OCI-LY1 (cell line): ENCODE measurements around the gene STK11.

Experiments used
- H2AFZ ChIP-seq: fragments of 200-600 bp; sonication (generic), shearing (Covaris generic); 2 replicates; pipeline ENCODE4 v1.6.0; 2014; ENCODE audit warnings: antibody characterized with exemption, mild to moderate bottlenecking, low read length
- H3F3A ChIP-seq: fragments of 200-600 bp; sonication (generic), shearing (Covaris generic); 2 replicates; pipeline ENCODE4 v1.6.0; 2014; ENCODE audit warnings: mild to moderate bottlenecking, antibody characterized with exemption, low read length, moderate library complexity; ENCODE audit not compliant: insufficient read depth
- H3K27ac ChIP-seq: fragments of 200-600 bp; sonication (generic); 2 replicates; pipeline ENCODE4 v1.5.1; 2014; ENCODE audit warnings: low read length, mixed run types, mild to moderate bottlenecking, low read depth; ENCODE audit not compliant: poor library complexity, severe bottlenecking
- H3K27me3 ChIP-seq: fragments of 200-600 bp; sonication (generic); 2 replicates; pipeline ENCODE4 v1.6.0; 2014; ENCODE audit warnings: antibody characterized with exemption, mild to moderate bottlenecking, low read length, moderate library complexity; ENCODE audit not compliant: insufficient read depth
- H3K36me3 ChIP-seq: fragments of 200-600 bp; sonication (generic); 2 replicates; pipeline ENCODE4 v1.6.1; 2014; ENCODE audit warnings: mild to moderate bottlenecking, antibody characterized with exemption, low read length, moderate library complexity, mixed read lengths; ENCODE audit not compliant: insufficient read depth
- H3K4me1 ChIP-seq: fragments of 200-600 bp; sonication (generic); 2 replicates; pipeline ENCODE4 v1.5.1; 2014; ENCODE audit warnings: mild to moderate bottlenecking, low read length, moderate library complexity; ENCODE audit not compliant: insufficient read depth, severe bottlenecking
- H3K4me2 ChIP-seq: fragments of 200-600 bp; sonication (generic), shearing (Covaris generic); 2 replicates; pipeline ENCODE4 v1.6.1; 2014; ENCODE audit warnings: low read length
- H3K4me3 ChIP-seq: fragments of 200-600 bp; sonication (generic); 2 replicates; pipeline ENCODE4 v1.5.1; 2014; ENCODE audit warnings: low read length, low read depth, mild to moderate bottlenecking, mixed read lengths; ENCODE audit not compliant: poor library complexity, severe bottlenecking
- H3K79me2 ChIP-seq: fragments of 200-600 bp; shearing (Covaris generic); 2 replicates; pipeline ENCODE4 v1.6.1; 2016; ENCODE audit warnings: mixed run types, low read length, mixed read lengths; ENCODE audit not compliant: insufficient read depth
- H3K9ac ChIP-seq: fragments of 200-600 bp; sonication (generic), shearing (Covaris generic); 2 replicates; pipeline ENCODE4 v1.6.1; 2014; ENCODE audit warnings: mild to moderate bottlenecking, low read length, mixed read lengths
- H3K9me2 ChIP-seq: fragments of 200-600 bp; sonication (generic), shearing (Covaris generic); 2 replicates; pipeline ENCODE4 v1.6.1; 2014; ENCODE audit warnings: low read depth, mild to moderate bottlenecking, low read length, mixed read lengths
- H3K9me3 ChIP-seq: fragments of 200-600 bp; shearing (Covaris generic); 2 replicates; pipeline ENCODE4 v1.6.1; 2014; ENCODE audit warnings: low read length, mixed read lengths
- H4K20me1 ChIP-seq: fragments of 200-600 bp; sonication (generic), shearing (Covaris generic); 2 replicates; pipeline ENCODE4 v1.6.0; 2016; ENCODE audit warnings: mild to moderate bottlenecking, low read length; ENCODE audit not compliant: insufficient read depth
- CTCF ChIP-seq: fragments of 200-600 bp; sonication (generic), shearing (Covaris generic); IDR thresholded peaks from 2 replicates; pipeline ENCODE4 v1.5.1; 2017; ENCODE audit warnings: mild to moderate bottlenecking, antibody characterized with exemption, low read length, moderate library complexity, mixed read lengths
- EZH2 ChIP-seq: fragments of 200-600 bp; sonication (generic), shearing (Covaris generic); IDR thresholded peaks from 2 replicates; pipeline ENCODE4 v1.8.0; 2017; ENCODE audit warnings: borderline replicate concordance, mixed run types, mild to moderate bottlenecking, antibody characterized with exemption, low read length, moderate library complexity, mixed read lengths

STK11 gene

GRCh38 chr19:1224047-1224825, 18.7 kb downstream of the STK11 start:
- Histone ChIP-seq H3K36me3 (peaks cover 48% of the 10 kb centered on the region), H3K9me2 (no peaks in the 10 kb centered on the region), H3K4me1 (peaks cover 14% of the 10 kb centered on the region), H3K4me2 (no peak overlapping the region), H2AFZ (no peak overlapping the region), H3K27ac (no peak overlapping the region), H3K9me3 (no peaks in the 10 kb centered on the region), H4K20me1 (no peaks in the 10 kb centered on the region), H3K27me3 (no peaks in the 10 kb centered on the region), H3K4me3 (no peak overlapping the region), H3F3A (no peaks in the 10 kb centered on the region), H3K9ac (no peak overlapping the region), H3K79me2 (no peaks in the 10 kb centered on the region)
- TF ChIP-seq CTCF (no peak), EZH2 (no peak)

- no peaks in the 10 kb centered on the region for H3K9me3 ChIP-seq
- H3K79me2 ChIP-seq: no peaks in the 10 kb centered on the region
- no peak overlapping the region for H3K4me3 ChIP-seq
- H3K27ac ChIP-seq: no peak overlapping the region
- H4K20me1 ChIP-seq: no peaks in the 10 kb centered on the region
- H3K9ac ChIP-seq: no peak overlapping the region
- no peaks in the 10 kb centered on the region for H3F3A ChIP-seq
- H3K27me3 ChIP-seq: no peaks in the 10 kb centered on the region
- no peaks in the 10 kb centered on the region for H3K9me2 ChIP-seq
- no peak overlapping the region for H2AFZ ChIP-seq
- no peak overlapping the region for H3K4me2 ChIP-seq
- peaks cover 13% of the 10 kb centered on the region for H3K4me1 ChIP-seq
- peaks cover 48% of the 10 kb centered on the region for H3K36me3 ChIP-seq
- TF ChIP-seq CTCF (no peak), EZH2 (no peak)
Observed at GRCh38 chr19:1224847-1225246, 19.3 kb downstream of the STK11 start.

DNA sequence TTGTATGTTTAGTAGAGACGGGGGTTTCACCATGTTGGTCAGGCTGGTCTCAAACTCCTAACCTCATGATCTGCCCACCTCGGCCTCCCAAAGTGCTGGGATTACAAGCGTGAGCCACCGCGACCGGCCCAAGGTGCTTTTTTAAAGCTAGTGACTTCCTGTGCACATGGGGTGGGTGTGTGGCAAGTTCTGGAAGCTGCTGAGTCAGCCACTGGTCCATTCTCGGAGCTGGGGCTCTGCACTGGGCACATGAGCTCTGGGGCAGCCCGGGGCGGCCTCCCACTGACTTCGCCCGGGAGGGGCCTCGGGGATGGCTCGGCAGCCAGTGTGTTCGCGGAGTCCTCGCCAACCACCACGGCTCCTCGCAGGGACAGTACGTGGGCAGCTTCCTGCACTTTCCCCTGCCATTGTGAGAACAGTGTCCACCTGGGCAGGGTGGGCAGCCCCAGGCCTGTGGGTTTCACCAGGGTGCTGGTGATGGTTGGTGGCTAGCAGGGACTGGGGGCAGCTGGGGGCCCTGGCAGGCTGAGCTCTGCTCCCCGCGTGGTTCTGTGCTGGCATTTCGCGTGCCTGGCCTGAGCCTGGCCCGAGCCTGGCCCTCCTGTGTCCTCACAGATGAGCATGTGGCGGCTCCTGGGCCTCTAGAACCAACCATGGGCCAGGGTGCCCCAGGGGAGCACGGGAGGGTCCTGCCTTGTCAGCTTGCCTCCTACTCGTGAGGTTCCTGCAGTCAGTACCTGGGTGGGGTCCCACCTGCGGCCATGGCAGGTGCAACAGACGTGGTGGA, 20.1 kb downstream of the STK11 start:
- Histone ChIP-seq H3K4me1 (peaks cover 6% of the 10 kb centered on the region), H3K27ac (no peak overlapping the region), H2AFZ (no peak overlapping the region), H3K79me2 (no peaks in the 10 kb centered on the region), H3F3A (no peaks in the 10 kb centered on the region), H4K20me1 (no peaks in the 10 kb centered on the region), H3K9ac (no peak overlapping the region), H3K36me3 (peaks cover 48% of the 10 kb centered on the region), H3K9me3 (no peaks in the 10 kb centered on the region), H3K9me2 (no peaks in the 10 kb centered on the region), H3K27me3 (no peaks in the 10 kb centered on the region), H3K4me3 (no peak overlapping the region), H3K4me2 (no peak overlapping the region)
- TF ChIP-seq EZH2: no peak
